Upper lobe of right lung (tissue), 1 donor: ENCODE results near the gene CSNK1E. TPM values are rescaled to one million over a fixed set of nuclear protein-coding genes. Genes with fewer than 3 reads are reported as not detected.

Source experiments
- ATAC-seq: fragments of 200-7000 bp; cut with Tn5 transposase; one replicate; pipeline ENCODE4 v1.9.1; 2020; ENCODE audit warnings: mild to moderate bottlenecking, moderate library complexity
- DNase-seq: peaks from one replicate; pipeline ENCODE4 v3.0.0-alpha.2; 2020
- H3K27ac ChIP-seq: fragments of 200-600 bp; one replicate; pipeline ENCODE4 v1.8.0; 2022
- H3K27me3 ChIP-seq: fragments of 200-600 bp; one replicate; pipeline ENCODE4 v1.8.0; 2022; ENCODE audit warnings: mild to moderate bottlenecking
- H3K36me3 ChIP-seq: fragments of 200-600 bp; one replicate; pipeline ENCODE4 v1.8.0; 2022
- H3K4me1 ChIP-seq: fragments of 200-600 bp; one replicate; pipeline ENCODE4 v1.8.0; 2022
- H3K4me3 ChIP-seq: fragments of 200-600 bp; one replicate; pipeline ENCODE4 v1.8.0; 2022; ENCODE audit warnings: mild to moderate bottlenecking
- H3K9me3 ChIP-seq: fragments of 200-600 bp; one replicate; pipeline ENCODE4 v1.8.0; 2022
- intact Hi-C: fragments of 100-400 bp; cut with DNase I; formaldehyde crosslinking; loops from one replicate; pipeline ENCODE4 v1.11.0; 2022
- total RNA-seq: library from RNA; stranded (reverse); fragmentation: NEBNext Ultra II Directional; extraction: Animal tissue kit (Norgen Biotek cat#: 25700); gene quantifications from one replicate; pipeline ENCODE4 v1.2.1, GENCODE V29; 2021
- TF ChIP-seq, protein P1 (sequence below): fragments of 200-600 bp; IDR thresholded peaks from one replicate; pipeline ENCODE4 v1.8.0; 2022; ENCODE audit warnings: antibody characterized with exemption
- donor health status: DM: no; HTN: yes; CAD: no; lungs with severe emphysema.

CSNK1E gene
- total RNA-seq, 1 donor from 2014 or later, result 115 TPM

- ATAC-seq, result no peak
- Histone ChIP-seq H3K4me3 (no peak overlapping the region), H3K27ac (no peak overlapping the region), H3K4me1 (peaks cover 25% of the 10 kb centered on the region), H3K27me3 (no peaks in the 10 kb centered on the region), H3K36me3 (peaks cover 21% of the 10 kb centered on the region), H3K9me3 (no peaks in the 10 kb centered on the region)
- no peak for DNase-seq
- intact Hi-C loops, result no loop called here
- TF ChIP-seq, protein P1, sequence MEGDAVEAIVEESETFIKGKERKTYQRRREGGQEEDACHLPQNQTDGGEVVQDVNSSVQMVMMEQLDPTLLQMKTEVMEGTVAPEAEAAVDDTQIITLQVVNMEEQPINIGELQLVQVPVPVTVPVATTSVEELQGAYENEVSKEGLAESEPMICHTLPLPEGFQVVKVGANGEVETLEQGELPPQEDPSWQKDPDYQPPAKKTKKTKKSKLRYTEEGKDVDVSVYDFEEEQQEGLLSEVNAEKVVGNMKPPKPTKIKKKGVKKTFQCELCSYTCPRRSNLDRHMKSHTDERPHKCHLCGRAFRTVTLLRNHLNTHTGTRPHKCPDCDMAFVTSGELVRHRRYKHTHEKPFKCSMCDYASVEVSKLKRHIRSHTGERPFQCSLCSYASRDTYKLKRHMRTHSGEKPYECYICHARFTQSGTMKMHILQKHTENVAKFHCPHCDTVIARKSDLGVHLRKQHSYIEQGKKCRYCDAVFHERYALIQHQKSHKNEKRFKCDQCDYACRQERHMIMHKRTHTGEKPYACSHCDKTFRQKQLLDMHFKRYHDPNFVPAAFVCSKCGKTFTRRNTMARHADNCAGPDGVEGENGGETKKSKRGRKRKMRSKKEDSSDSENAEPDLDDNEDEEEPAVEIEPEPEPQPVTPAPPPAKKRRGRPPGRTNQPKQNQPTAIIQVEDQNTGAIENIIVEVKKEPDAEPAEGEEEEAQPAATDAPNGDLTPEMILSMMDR, result no peak
These were observed 66.4 kb downstream of the CSNK1E start for GRCh38 chr22:38250643-38251340.

DNA sequence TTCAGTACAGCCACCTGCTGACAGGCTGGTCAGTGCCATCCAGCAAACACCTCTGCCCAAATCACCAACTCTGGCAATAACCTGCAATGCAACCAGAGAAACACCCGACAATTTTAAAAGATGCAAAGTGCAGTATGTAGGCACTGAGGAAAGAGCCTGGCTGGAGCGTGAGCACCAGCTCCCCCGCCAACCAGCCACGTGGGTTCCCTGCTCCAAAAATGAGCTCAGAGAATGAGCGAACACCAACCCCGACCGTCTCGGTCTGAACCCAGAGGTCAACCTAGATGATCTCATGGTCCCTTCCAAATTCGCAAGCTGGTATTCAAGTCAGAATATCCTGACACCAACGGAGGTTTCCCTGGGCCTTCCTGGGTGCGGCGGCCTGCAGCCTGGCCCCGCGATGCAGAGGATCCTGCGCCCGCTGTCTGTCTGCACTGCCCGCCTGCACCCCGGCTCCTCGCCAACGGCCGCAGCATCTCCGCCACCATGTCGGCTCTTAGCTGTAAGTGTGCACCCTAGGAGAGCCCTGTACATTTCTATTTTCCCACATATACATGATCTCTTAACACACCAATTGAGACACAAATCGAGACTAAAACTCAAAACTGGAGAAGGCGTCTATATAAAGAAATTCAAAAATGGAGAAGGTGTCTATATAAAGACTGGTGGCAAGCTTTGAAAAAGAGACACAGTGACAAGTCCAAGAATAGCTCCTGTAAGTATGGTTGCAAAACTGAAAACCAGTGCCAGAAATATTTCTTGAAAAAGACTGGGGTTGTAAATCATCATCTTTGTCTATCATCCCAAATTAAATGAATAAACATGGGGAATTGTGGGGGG is 67.2 kb downstream of the CSNK1E start:
- intact Hi-C loops, result no loop called here
- Histone ChIP-seq H3K36me3 (peaks cover 27% of the 10 kb centered on the region), H3K4me1 (peaks cover 25% of the 10 kb centered on the region), H3K27me3 (no peaks in the 10 kb centered on the region), H3K4me3 (no peak overlapping the region), H3K9me3 (no peaks in the 10 kb centered on the region), H3K27ac (no peak overlapping the region)
- ATAC-seq, result no peak
- no peak for DNase-seq
- TF ChIP-seq, protein P1, result no peak

DNA sequence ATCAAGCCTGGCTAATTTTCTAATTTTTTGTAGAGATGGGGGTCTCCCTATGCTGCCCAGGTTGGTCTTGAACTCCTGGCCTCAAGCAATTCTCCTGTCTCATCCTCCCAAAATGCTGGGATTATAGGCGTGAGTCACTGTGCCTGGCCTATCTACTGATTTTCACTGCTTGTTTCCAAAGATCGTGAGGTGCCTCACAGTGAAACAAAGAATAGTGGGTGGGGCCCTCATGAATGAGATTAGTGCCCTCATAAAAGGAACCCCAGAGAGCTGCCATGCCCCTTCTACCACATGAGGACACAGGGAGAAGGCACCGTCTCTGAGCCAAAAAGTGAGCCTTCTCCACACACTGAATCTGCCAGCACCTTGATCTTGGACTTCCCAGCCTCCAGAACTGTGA is 67.9 kb downstream of the CSNK1E start:
- TF ChIP-seq, protein P1, result no peak
- H3K9me3 ChIP-seq, result no peaks in the 10 kb centered on the region
- ATAC-seq (no peak), DNase-seq (no peak)
- H3K36me3 ChIP-seq, result peaks cover 34% of the 10 kb centered on the region
- intact Hi-C loops, result no loop called here
- H3K27ac ChIP-seq, result no peak overlapping the region
- H3K27me3 ChIP-seq, result no peaks in the 10 kb centered on the region
- peaks cover 25% of the 10 kb centered on the region for H3K4me1 ChIP-seq
- H3K4me3 ChIP-seq, result no peak overlapping the region

GRCh38 chr22:38248280-38248679 is 69.0 kb downstream of the CSNK1E start:
- no peak overlapping the region for H3K27ac ChIP-seq
- peaks cover 39% of the 10 kb centered on the region for H3K36me3 ChIP-seq
- intact Hi-C loops, result no loop called here
- no peaks in the 10 kb centered on the region for H3K27me3 ChIP-seq
- no peak overlapping the region for H3K4me3 ChIP-seq
- TF ChIP-seq, protein P1, result no peak
- no peaks in the 10 kb centered on the region for H3K9me3 ChIP-seq
- peaks cover 26% of the 10 kb centered on the region for H3K4me1 ChIP-seq
- ATAC-seq (no peak), DNase-seq (no peak)

DNA sequence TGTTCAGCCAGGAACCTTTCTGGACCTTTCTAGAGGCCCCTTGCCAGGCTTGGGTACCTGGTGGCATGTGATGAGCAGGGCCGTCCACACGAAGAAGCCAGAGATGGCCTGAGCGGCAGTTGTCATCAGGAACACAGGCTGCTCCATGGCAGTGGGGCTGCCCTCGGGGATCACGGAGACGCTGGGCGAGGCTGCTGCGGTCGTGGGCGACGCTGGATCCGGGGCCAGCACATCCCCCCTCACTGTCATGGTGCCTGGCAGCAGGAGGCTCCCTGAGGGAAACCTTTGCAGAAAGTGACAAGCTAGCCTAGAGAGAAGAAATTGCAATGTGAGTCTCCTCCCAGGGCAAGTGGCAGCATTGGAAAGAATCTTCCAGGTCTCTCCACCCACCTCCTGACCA is 69.5 kb downstream of the CSNK1E start:
- Histone ChIP-seq H3K4me3 (no peak overlapping the region), H3K27me3 (no peaks in the 10 kb centered on the region), H3K4me1 (peaks cover 29% of the 10 kb centered on the region), H3K27ac (no peak overlapping the region), H3K36me3 (peaks cover 39% of the 10 kb centered on the region), H3K9me3 (no peaks in the 10 kb centered on the region)
- DNase-seq (no peak), ATAC-seq (no peak)
- TF ChIP-seq, protein P1, result no peak
- intact Hi-C loops, result no loop called here
